HG03045 (cell line): ENCODE data around the gene IL21R.
"Not testable (repeated sequence)": the region's sequence is repeated elsewhere in the genome, so short reads cannot be mapped to it uniquely, and the experiment has no call there.

ENCODE experiments used
- ATAC-seq: cut with Tn5 transposase; IDR thresholded peaks from one replicate; pipeline ENCODE4 v1.9.1; 2021; ENCODE audit warnings: mild to moderate bottlenecking, moderate library complexity; ENCODE audit not compliant: unreplicated experiment

IL21R gene

DNA sequence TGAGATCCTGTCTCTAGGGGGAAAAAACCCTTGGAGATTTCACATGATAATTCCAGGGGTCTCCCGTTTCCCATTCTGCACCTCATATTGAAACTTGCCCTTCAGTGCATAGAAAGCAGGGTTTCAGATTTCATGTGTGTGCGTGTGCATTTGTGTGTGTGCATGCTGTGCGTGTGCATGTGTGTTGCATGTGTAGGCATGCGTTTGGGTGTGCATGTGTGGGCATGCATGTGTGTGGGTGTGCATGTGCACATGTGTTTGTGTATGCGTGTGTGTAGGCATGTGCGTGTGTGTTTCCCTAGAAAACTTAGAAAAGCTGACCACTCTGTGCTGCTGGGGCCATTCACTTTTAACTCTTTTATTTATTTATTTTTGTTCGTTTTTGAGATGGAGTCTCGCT is 40.0 kb downstream of the IL21R start:
- no peak for ATAC-seq

DNA sequence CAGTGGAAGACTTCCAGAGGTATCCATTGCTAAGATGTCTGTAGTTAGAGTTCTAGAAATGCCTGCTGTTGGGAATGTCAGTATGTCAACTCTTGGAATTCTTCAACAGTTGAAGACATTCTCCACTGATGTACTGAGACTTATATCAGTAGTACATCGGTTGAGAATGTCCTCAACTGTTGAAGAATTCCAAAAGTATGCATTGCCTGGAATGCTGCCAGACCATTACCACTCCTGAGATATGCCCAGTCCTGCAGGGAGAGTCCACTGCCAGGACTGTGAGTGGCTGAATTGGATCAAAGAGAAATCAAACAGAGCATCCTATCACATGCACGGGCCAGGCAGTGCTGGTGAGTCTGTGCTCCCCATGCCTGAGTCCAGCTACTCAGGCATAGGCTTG is 42.0 kb downstream of the IL21R start:
- ATAC-seq: no peak

DNA sequence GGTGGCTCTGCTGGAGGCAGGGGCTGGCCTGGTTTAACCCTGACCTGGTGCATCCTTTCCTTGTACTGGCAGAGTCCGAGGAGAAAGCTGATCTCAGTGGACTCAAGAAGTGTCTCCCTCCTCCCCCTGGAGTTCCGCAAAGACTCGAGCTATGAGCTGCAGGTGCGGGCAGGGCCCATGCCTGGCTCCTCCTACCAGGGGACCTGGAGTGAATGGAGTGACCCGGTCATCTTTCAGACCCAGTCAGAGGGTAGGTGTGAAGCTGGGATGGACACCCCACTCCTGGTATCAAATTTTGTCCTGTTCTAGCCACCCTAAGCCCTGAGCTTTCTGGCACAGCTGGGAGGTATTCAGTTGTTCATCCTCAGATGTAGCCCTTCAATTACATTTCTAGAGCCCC is 42.5 kb downstream of the IL21R start:
- no peak for ATAC-seq

DNA sequence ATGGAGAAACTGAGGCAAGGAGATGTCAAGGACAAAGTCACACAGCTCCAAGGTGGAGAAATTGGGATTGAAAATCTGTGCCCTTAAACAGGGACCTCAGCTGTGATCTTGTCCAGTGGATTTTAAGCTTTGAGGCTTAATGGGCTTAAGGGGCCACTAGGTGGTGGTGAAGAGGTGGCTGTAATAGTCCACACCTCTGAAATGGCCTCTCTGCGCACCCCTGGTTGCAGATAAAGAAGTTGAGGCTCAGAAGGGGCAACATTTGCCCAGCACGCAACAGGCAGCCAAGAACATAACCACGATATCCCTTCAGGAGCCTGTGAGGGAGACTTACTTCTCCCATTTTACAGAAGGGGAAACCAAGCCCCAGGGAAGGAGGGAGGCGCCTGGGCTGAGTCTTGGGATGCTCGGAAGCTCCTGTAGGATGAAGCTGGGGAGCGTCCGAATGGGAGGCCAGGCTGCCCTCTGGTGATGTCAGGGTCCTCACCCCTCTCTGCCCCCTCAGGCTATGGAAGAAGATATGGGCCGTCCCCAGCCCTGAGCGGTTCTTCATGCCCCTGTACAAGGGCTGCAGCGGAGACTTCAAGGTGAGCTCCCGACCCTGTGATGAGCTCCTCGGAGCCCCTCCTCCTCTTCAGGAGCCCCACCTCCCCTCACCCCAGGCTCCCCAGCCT is 43.7 kb downstream of the IL21R start:
- no peak for ATAC-seq

DNA sequence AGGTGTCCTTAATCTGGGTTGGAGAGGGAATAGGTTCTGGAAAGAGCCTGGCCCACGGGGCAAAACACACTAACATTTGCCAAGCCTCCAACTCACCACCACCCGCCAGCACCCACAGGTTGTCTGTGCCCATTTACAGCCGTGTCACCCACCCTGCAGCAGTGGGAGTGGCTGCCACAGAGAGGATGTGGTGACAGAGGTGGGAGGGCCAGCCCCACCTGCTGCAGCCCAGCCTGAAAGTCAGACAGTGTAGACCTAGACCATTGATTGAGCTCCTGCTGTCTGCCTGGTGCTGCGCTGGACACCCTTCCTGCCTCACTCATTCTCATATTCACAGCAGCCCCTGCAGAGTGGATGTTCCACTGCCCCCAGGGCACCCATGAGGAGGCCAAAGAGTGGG is 44.7 kb downstream of the IL21R start:
- ATAC-seq: no peak

DNA sequence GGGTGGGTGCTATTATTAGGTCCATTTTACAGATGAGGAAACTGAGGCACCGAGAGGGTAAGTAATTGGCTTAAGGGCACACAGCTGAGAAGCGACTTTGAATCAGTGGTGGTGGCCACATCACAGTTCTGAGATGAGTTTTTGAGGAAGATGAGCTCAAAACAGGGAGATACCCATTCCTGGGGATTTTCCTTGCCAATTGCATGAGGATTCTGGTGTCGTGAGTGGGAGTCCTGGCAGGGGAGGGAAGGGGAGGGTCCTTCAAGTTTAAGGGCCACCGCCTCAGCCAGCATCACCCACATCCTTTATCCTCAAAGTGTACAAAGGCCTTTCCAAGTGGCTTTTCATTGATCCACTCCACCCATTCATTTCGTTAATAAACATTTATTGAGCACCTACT is 45.3 kb downstream of the IL21R start:
- no peak for ATAC-seq

DNA sequence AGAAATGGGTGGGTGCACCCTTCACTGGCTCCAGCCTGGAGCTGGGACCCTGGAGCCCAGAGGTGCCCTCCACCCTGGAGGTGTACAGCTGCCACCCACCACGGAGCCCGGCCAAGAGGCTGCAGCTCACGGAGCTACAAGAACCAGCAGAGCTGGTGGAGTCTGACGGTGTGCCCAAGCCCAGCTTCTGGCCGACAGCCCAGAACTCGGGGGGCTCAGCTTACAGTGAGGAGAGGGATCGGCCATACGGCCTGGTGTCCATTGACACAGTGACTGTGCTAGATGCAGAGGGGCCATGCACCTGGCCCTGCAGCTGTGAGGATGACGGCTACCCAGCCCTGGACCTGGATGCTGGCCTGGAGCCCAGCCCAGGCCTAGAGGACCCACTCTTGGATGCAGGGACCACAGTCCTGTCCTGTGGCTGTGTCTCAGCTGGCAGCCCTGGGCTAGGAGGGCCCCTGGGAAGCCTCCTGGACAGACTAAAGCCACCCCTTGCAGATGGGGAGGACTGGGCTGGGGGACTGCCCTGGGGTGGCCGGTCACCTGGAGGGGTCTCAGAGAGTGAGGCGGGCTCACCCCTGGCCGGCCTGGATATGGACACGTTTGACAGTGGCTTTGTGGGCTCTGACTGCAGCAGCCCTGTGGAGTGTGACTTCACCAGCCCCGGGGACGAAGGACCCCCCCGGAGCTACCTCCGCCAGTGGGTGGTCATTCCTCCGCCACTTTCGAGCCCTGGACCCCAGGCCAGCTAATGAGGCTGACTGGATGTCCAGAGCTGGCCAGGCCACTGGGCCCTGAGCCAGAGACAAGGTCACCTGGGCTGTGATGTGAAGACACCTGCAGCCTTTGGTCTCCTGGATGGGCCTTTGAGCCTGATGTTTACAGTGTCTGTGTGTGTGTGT is 46.8 kb downstream of the IL21R start:
- no peak for ATAC-seq

DNA sequence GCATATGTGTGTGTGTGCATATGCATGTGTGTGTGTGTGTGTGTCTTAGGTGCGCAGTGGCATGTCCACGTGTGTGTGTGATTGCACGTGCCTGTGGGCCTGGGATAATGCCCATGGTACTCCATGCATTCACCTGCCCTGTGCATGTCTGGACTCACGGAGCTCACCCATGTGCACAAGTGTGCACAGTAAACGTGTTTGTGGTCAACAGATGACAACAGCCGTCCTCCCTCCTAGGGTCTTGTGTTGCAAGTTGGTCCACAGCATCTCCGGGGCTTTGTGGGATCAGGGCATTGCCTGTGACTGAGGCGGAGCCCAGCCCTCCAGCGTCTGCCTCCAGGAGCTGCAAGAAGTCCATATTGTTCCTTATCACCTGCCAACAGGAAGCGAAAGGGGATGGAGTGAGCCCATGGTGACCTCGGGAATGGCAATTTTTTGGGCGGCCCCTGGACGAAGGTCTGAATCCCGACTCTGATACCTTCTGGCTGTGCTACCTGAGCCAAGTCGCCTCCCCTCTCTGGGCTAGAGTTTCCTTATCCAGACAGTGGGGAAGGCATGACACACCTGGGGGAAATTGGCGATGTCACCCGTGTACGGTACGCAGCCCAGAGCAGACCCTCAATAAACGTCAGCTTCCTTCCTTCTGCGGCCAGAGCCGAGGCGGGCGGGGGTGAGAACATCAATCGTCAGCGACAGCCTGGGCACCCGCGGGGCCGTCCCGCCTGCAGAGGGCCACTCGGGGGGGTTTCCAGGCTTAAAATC is 47.6 kb downstream of the IL21R start:
- ATAC-seq: peak; percentile 37

DNA sequence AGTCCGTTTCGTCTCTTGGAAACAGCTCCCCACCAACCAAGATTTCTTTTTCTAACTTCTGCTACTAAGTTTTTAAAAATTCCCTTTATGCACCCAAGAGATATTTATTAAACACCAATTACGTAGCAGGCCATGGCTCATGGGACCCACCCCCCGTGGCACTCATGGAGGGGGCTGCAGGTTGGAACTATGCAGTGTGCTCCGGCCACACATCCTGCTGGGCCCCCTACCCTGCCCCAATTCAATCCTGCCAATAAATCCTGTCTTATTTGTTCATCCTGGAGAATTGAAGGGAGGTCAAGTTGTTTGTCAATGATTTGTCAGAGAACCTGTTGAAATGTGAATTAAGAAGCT is 48.2 kb downstream of the IL21R start:
- peak; percentile 20 for ATAC-seq

DNA sequence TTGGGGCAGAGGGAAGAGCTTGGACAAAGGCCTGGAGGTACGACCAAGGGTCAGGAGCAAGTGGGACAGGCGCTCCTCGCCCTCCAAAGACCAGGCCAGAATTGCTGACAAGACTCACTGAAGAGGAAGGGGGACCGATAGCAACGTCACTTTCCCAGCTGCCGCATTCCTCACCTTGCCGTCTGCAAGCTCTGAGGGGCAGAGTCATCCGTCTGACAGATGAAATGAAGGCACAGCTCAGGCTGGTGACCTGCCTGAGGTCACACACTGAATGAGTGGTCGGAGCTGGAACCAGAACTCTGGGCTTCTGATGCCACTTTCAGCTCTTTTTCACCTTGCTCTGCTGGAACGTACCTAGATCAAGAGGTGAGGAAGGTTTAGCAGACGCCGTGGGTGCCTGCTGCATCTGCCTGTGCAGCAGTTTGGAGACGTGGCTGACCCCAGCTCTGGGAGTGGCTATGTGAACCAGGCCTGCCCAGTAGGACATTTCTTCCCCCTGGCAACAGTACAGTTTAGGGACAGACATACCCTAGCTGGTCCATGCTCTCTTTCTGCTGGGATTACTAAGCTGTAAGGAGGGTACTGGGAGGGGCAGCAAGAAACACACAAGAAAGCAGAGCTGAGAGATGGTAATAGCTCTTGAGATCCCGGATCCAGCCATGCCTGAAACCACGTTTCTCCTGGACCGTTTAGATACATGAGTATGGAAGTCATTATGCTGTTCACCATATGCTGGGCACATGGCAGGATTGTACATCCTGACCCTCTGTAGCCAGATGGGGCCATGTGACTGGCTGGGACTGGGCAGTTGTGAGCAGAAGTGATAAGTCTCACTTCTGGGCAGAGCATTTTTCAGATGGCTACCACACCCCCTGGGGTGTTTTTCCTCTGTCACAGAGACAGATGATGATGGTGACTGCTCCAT is 50.9 kb downstream of the IL21R start:
- no peak for ATAC-seq

DNA sequence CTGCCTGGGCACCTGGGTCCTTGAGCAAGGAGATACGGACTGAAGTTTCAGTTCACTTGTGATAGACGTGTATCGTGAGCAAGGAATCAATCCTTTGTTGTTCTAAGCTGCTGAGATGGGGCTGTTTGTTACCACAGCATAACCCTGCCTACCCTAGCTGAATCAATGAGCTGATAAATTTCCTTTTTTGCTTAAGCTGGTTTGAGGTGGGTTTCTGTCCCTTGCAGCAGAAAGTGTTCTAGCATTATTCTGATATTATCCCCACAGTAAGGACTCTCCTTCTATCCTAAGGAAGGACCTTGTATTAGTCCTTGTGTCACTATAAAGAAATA is 51.5 kb downstream of the IL21R start:
- no peak for ATAC-seq

DNA sequence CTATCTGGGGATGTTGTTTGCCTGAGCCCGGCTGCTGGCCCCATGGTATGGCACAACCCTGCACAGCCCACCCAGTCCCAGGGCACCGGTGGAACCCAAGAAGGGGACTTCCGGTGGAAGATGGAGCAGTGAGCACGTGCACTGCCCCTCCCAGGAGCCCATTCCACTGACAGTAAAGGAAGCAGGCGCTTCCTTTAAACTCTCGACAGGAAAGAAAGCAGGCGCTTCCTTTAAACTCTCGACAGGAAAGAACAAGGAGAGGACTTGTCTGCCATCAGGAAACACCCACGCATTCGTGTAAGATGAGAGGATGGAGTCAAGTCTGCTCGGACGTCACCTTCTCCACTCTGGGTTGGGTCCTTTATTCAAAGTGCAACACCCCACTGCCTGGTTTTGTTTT is 53.7 kb downstream of the IL21R start:
- no peak for ATAC-seq

DNA sequence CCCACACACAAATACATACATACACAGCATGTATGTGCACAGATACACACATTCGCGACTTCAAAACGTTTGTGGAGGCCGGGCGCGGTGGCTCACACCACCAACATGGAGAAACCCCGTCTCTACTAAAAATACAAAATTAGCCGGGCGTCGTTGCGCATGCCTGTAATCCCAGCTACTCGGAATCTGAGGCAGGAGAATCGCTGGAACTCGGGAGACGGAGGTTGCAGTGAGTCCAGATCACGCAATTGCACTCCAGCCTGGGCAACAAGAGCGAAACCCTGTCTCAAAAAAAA is 55.6 kb downstream of the IL21R start:
- not testable (repeated sequence) for ATAC-seq

DNA sequence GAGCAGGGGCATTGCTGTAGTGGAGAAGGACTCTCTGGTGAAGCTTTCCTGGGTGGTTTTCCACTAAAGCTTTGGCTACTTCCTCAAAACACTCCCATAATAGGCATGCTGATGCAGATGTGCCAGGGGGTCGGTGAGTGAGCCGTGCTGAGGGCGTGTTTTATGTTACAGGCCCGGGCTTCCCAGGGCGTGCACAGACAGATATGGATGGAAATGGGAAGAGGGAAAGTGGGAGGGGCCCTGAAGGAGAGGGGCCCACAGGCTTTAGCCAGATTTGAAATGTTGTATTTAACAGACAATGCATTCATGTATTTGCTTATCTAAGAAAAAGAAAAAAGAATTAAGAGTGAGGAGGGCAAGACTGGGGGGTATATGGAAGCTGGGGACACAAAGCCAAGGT is 56.3 kb downstream of the IL21R start:
- ATAC-seq: no peak

DNA sequence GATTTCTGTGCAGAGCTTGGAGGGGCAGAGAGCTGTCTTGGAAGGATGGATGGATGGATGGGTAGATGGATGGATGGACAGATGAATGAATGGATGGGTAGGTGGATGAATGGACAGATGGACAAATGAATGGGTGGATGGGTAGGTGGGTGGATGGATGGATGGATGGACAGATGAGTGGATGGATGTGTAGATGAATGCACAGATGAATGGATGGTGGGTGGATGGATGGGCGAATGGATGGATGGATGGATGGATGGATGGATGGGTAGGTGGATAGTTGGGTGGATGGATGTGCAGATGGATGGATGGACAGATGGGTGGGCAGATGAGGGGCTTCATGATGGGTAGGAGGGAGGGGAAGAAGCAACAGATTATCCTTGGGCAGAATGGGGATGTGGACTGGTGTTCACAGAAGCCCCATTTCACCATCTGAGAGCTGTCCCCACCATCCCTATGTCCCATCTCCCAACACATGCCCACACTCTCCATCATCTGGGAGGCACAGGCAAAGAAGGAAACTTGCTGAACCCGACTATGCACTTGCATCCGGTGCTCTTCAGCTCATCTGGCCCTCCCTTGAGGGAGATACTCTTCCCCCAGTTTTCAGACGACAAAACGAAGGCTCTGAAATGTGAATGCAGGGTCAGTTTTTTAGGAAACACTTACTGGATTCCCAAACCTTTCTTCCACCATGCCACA is 57.2 kb downstream of the IL21R start:
- no peak for ATAC-seq

DNA sequence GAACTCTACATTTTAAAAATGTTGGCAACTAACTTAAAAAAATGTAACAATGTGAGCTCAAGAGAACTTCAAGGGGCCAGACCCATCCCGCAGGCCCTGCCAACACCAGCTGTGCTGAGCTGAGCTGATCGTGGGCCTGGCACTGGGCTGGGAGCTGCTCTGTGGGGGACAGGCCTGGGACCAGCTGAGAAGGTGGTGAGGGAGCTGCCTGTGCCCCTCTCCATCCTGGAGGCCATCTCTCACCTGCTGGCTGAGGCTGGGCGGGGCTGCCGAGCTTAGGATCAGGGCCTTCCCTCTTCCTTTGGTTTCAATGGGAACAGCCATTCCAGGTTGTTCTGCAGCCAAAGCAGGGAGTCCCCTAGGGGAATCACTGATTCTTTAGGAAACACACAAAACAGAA is 58.2 kb downstream of the IL21R start:
- no peak for ATAC-seq

DNA sequence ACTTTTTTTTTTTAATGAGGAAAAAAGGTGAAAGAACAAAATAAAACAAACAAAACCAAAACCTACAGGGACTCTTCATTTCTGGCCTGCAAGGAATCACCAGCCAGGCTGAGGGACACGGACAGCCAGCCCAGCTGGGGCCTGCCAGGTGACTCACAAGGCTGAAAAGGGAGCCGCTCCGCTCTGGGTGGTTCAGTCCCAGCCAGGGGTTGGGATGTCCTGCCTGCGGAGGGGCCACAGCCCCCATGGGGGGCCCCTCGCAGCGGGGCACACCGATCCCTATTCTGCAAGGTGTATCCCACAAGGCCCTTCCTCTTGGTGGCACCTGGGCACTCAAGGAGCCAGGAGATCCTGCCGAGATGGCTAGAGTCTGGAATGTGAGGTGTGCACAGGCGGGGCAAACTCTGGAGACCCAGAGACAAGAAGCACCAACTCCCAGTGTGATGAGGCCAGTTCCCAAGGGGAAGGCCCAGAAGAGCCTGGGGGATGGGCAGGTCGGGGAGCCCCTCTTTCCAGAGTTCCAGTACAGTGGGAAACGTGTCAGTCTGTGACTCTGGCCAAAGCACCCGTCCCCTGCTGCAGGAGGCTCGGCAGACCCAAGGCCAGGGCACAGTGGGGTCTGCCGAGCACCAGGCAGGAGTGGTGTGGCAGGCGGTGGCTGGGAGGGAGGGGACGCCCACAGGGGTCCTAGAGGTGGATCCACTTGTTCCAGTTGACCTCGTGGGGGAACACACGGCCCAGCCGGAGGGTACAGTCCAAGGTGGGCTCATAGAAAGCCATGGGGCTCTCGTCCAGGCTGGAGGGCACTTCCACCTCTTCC is 58.9 kb downstream of the IL21R start:
- no peak for ATAC-seq

DNA sequence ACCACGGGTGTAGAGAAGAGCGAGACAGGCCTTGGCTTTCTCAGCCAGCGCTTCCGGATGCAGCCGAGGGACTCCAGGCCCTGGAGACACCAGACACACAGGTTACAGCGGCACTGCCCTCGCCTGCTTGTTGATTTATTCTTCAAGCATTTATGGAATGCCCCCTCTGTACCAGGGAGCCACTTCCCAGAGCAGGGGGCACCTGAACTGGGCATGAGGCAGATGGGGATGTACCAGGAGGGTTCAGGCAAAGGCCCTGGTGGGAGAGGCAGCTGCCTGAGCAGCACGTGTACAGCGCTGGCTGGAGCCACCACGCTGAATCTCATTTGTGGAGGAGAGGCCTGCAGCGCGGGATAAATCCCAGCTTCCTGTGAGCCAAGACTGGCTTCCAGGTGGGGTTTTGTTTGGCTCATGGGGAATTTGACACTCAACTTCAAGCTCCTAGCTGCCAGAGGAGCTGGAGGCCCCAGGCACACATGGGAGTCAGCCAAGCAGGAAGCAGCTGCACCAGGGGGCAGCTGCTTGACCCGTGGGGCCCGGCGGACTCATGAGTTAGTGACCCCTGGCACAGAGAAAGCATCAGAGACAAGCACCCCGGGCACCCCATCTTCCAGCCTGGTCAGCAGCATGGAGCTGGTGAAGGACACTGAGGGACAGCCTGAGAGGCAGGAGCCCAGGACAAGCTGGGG is 59.7 kb downstream of the IL21R start:
- ATAC-seq: no peak

DNA sequence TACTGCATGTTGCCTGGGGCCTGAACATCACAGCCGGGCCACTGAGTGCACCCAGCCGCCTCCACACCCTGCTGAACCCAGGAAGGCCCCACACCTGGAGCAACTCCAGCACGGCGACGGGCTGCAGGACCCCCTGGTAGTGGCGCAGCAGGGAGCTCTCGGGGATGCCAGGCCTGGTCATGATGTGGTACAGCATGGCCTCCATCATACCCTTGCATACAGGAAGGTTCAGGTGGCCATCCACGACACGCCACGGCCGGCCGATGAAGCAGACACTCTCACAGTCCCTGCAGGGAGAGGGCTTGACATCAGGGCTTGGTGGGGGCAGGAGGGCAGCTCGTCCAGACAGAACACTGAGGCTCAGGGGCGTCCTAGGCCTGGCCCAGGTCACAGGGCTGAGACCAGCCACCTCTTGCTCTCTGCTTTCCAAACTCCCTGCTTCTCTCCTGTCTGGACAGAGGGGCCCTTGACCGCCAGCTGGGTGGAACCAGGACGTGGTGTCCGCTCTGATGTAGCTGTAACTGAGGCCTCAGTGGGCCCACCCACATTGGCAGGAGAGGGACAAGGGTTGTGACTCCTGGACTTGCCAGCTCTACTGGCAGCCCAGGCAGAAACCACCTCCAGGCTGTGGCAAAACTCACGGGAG is 60.3 kb downstream of the IL21R start:
- no peak for ATAC-seq
